Ovary (tissue), 9 donors: ENCODE results near the gene ECD. TPM values are rescaled to one million over a fixed set of nuclear protein-coding genes. Genes with fewer than 3 reads are reported as not detected.

Source experiments
- DNase-seq, 5 donors: peaks; one replicate each; pipeline ENCODE4 v3.0.0-alpha.2; 2019 to 2020
- H3K27ac ChIP-seq, 2 donors: fragments of 200-600 bp; one replicate each; pipeline versions ENCODE4 v1.5.1 to v1.8.0; 2019 to 2022
- H3K27me3 ChIP-seq: fragments of 200-600 bp; one replicate; pipeline ENCODE4 v1.8.0; 2022
- H3K36me3 ChIP-seq: fragments of 200-600 bp; sonication (generic); one replicate; pipeline ENCODE4 v1.5.1; 2019
- H3K4me1 ChIP-seq: one replicate; pipeline ENCODE4 v1.8.1; 2013; ENCODE audit warnings: mild to moderate bottlenecking, moderate library complexity; ENCODE audit not compliant: insufficient read depth
- H3K4me3 ChIP-seq: fragments of 200-600 bp; sonication (generic); one replicate; pipeline ENCODE4 v1.5.1; 2017
- H3K9me3 ChIP-seq, 2 donors: fragments of 200-600 bp in 1 of 2; sonication (generic) in 1 of 2; one replicate each; pipeline versions ENCODE4 v1.5.1 to v1.8.1; 2013 to 2019; ENCODE audit warnings: mild to moderate bottlenecking in 1 of 2, moderate library complexity in 1 of 2
- EP300 ChIP-seq: sonication (generic); formaldehyde crosslinking; IDR thresholded peaks from one replicate; pipeline ENCODE4 v1.6.1; 2017; ENCODE audit warnings: antibody characterized with exemption
- POLR2A ChIP-seq: fragments of 450-650 bp; IDR thresholded peaks from one replicate; pipeline ENCODE4 v1.6.1; 2017; ENCODE audit warnings: antibody characterized with exemption, mild to moderate bottlenecking, moderate library complexity
- WGBS, 3 donors: extraction: QIAGEN DNeasy Blood & Tissue Kit in 1 of 3; methylation state at CpG; one replicate each; pipeline versions ENCODE4 v1.1.5 to v1.1.7; 2013 to 2017; 5-methylcytosine and 5-hydroxymethylcytosine counted together
- intact Hi-C, 4 donors: fragments of 100-400 bp; cut with DNase I; formaldehyde crosslinking; loops; one replicate each; pipeline versions ENCODE4 v1.11.0 to v1.15.1; 2022 to 2023
- polyA plus RNA-seq, 2 donors: library from polyadenylated mRNA; stranded (reverse); fragments of 200-250 nt in 1 of 2; fragments of 350-450 nt in 1 of 2; fragmentation: Illumina TruSeq in 1 of 2; extraction: RNeasy Lipid Tissue Mini Kit (QIAGEN cat#74804) in 1 of 2; gene quantifications; one replicate each; pipeline ENCODE4 v1.2.3, GENCODE V29; 2013 to 2014
- total RNA-seq, 7 donors: library from RNA; depleted of rRNA in 2 of 7; stranded (reverse); fragments of >200 nt in 2 of 7; fragmentation: NEBNext Ultra II Directional in 3 of 7; extraction: Animal tissue kit (Norgen Biotek cat#: 25700) in 3 of 7; gene quantifications; one replicate each; pipeline versions ENCODE4 v1.1.0 to v1.2.4, GENCODE V29; 2016 to 2023
- TF ChIP-seq, protein P1 (sequence below), 3 donors: fragments of 450-650 bp in 2 of 3; fragments of 200-600 bp in 1 of 3; IDR thresholded peaks; one replicate each; pipeline versions ENCODE4 v1.5.1 to v1.8.0; 2016 to 2022; ENCODE audit warnings: antibody characterized with exemption in 3 of 3, mild to moderate bottlenecking in 1 of 3
- donor health status: DM: no; HTN: no; CAD: no; lungs with moderate emphysema.
- donor health status: DM: no; HTN: no; CAD: no.
- donor health status: Bipolar disorder and iron deficiency.
- donor health status: DM: yes; HTN: yes; CAD: no.
- donor health status: DM: no; HTN: no; CAD: no.
- donor health status: DM: yes; HTN: yes; CAD: no.

The ECD gene
- total and polyA plus RNA-seq, 9 donors, result 14.7 to 28.2 (median 22.8) TPM

- no peak for DNase-seq
- peaks cover 1% of the 10 kb centered on the region for H3K4me1 ChIP-seq
- TF ChIP-seq EP300, result no peak
- no peak for TF ChIP-seq POLR2A
- TF ChIP-seq, protein P1, sequence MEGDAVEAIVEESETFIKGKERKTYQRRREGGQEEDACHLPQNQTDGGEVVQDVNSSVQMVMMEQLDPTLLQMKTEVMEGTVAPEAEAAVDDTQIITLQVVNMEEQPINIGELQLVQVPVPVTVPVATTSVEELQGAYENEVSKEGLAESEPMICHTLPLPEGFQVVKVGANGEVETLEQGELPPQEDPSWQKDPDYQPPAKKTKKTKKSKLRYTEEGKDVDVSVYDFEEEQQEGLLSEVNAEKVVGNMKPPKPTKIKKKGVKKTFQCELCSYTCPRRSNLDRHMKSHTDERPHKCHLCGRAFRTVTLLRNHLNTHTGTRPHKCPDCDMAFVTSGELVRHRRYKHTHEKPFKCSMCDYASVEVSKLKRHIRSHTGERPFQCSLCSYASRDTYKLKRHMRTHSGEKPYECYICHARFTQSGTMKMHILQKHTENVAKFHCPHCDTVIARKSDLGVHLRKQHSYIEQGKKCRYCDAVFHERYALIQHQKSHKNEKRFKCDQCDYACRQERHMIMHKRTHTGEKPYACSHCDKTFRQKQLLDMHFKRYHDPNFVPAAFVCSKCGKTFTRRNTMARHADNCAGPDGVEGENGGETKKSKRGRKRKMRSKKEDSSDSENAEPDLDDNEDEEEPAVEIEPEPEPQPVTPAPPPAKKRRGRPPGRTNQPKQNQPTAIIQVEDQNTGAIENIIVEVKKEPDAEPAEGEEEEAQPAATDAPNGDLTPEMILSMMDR (IDR thresholded peaks at IDR 0.05), result no peak
- no peaks in the 10 kb centered on the region for H3K36me3 ChIP-seq
- H3K27ac ChIP-seq, result peak overlapping the region; percentile 89 to 90
- no peaks in the 10 kb centered on the region for H3K9me3 ChIP-seq
- H3K4me3 ChIP-seq, result peak overlapping the region; percentile 82
- WGBS, 3 donors, result 6 to 9% (median 6%) methylated on average over 5 of the region's 5 CpGs
- intact Hi-C loops, result no loop called here
- H3K27me3 ChIP-seq, result no peaks in the 10 kb centered on the region
These were observed 388 bp downstream of the ECD start for GRCh38 chr10:73167458-73167782.

DNA sequence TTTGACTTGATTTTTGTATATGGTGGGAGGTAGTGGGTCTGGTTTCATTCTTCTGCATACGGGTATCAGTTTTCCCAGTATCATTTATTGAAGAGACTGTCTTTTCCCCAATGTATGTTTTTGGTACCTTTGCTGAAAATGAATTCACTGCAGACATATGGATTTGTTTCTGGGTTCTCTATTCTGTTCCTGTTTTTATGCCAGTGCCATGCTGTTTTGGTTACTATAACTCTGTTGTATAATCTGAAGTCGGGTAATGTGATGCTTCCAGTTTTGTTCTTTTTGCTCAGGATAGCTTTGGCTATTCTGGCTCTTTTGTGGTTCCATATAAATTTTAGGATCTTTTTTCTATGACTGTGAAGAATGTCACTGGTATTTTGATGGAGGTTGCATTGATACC lies 836 bp downstream of the ECD start:
- DNase-seq, result no peak
- WGBS, 3 donors, result 80 to 84% (median 84%) methylated on average over 2 of the region's 2 CpGs
- TF ChIP-seq, protein P1 (IDR thresholded peaks at IDR 0.05), result no peak
- TF ChIP-seq EP300, result no peak
- Histone ChIP-seq H3K27ac (no peak overlapping the region), H3K4me3 (peak overlapping the region; percentile 82), H3K4me1 (peaks cover 1% of the 10 kb centered on the region), H3K36me3 (no peaks in the 10 kb centered on the region), H3K9me3 (no peaks in the 10 kb centered on the region), H3K27me3 (no peaks in the 10 kb centered on the region)
- intact Hi-C loops, result no loop called here

GRCh38 chr10:73163096-73163495 lies 4.7 kb downstream of the ECD start:
- no peak overlapping the region for H3K4me3 ChIP-seq
- H3K4me1 ChIP-seq, result peaks cover 1% of the 10 kb centered on the region
- no peak overlapping the region for H3K27ac ChIP-seq
- no peaks in the 10 kb centered on the region for H3K27me3 ChIP-seq
- TF ChIP-seq EP300 (no peak), POLR2A (no peak)
- TF ChIP-seq, protein P1 (IDR thresholded peaks at IDR 0.05), result no peak
- H3K9me3 ChIP-seq, result no peaks in the 10 kb centered on the region
- no peak for DNase-seq
- H3K36me3 ChIP-seq, result no peaks in the 10 kb centered on the region
- 92 to 99% (median 97%) methylated on average over 2 of the region's 2 CpGs for WGBS, 3 donors
- intact Hi-C loops, result no loop called here

GRCh38 chr10:73161662-73162061 lies 6.1 kb downstream of the ECD start:
- Histone ChIP-seq H3K4me1 (peaks cover 1% of the 10 kb centered on the region), H3K27me3 (no peaks in the 10 kb centered on the region), H3K9me3 (no peaks in the 10 kb centered on the region), H3K27ac (no peak overlapping the region), H3K4me3 (no peak overlapping the region), H3K36me3 (no peaks in the 10 kb centered on the region)
- TF ChIP-seq POLR2A, result no peak
- TF ChIP-seq, protein P1 (IDR thresholded peaks at IDR 0.05), result no peak
- TF ChIP-seq EP300, result no peak
- WGBS, 3 donors, result 95 to 97% (median 96%) methylated on average over 3 of the region's 3 CpGs
- DNase-seq, result no peak
- intact Hi-C loops, result no loop called here

DNA sequence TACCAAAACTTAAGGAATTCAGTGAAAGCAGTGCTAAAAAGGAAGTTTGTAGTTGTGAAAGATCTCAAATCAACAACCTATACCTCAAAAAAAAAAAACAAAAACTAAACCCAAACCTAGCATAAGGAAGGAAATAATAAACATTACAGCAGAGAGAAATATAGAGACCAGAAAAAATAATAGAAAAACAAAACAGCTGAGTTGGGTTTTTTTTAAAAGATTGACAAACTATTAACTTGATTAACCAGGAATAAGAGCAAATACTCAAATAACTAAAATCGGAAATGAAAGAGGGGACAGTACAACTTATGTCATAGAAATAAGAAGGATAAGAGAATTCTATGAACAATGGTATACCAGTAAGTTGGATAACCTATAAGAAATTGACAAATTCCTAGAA lies 6.7 kb downstream of the ECD start:
- Histone ChIP-seq H3K27ac (no peak overlapping the region), H3K9me3 (no peaks in the 10 kb centered on the region), H3K4me1 (peaks cover 1% of the 10 kb centered on the region), H3K4me3 (no peak overlapping the region), H3K27me3 (no peaks in the 10 kb centered on the region), H3K36me3 (no peaks in the 10 kb centered on the region)
- 86 to 94% (median 88%) methylated on average over 1 of the region's 1 CpG for WGBS, 3 donors
- intact Hi-C loops, result no loop called here
- DNase-seq, result no peak
- TF ChIP-seq, protein P1 (IDR thresholded peaks at IDR 0.05), result no peak
- TF ChIP-seq EP300, result no peak
- no peak for TF ChIP-seq POLR2A
